ENCODE data around the gene SLC6A8. TPM values are rescaled to one million over a fixed set of nuclear protein-coding genes. Genes with fewer than 3 reads are reported as not detected.

SLC6A8 gene
- total RNA-seq (3.4 TPM), polyA plus RNA-seq (under 1 TPM; 0.08 to 0.72 (median 0.18) TPM)

DNA sequence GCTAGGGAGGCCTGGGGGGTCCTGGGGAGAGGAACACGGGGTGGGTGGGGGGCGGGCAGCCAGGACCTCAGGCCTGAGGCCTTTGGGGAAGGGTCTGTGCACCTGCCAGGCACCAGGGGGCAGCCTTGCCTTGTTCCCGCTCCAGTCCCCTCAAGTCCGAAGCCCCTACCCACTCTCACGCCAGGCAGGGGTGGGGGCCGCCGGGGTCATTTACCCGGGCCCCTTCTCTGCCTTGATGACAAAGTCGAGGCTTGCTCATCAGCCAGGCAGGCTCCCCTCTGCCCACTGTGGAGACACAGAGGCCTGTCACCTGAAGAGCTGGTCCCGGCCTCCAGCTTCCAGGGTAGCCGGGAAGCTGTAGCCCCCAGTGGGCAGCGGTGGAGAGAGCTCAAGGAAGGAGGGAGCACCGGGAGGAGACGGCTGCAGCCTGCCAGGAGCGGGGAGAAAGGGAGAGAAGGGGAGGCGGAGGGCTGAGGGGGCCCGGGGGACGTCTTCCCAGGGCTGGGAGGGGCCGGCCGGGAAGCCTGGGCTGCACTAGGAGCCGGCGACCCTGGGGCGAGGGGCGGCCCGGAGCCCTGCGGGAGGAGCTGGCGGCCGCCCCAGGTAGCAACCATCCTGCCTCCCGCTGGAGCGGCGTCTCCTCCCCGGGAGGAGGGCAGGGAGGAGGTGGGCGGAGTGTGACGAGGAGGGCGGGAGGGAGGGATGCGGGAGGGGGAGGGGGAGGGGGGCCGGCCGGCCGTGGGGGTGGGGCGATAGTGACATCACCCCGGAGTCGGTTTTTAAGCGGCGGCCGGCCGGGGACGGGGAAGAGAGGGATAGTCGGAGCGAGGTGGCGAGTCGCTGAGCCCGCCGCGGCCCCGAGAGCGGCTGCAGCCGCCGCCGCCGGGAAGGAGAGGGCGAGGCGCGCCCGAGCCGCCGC lies at the start of gene SLC6A8:
Gene SLC6A8, plus strand, starts transcription at position 806 of the 919 bp plus-strand sequence. CDS start 649 bp downstream, outside the sequence.
- Histone ChIP-seq H3K27me3 (ENCODE audit: control insufficient read depth, insufficient read depth, low read length) (no peaks in the 10 kb centered on the region), H3K27ac (ENCODE audit: insufficient read depth, low read length, poor library complexity, severe bottlenecking) (no peak within 1 kb of the TSS), H3K36me3 (ENCODE audit: control insufficient read depth, insufficient read depth, low read length) (no peaks in the 10 kb centered on the region), H3K9me3 (ENCODE audit: control insufficient read depth in 2 of 2, low read length in 2 of 2) (no peaks in the 10 kb centered on the region), H3K4me3 (ENCODE audit: low read depth, low read length) (no peak within 1 kb of the TSS), H3K4me1 (ENCODE audit: control insufficient read depth, insufficient read depth, low read length, poor library complexity, severe bottlenecking) (peaks cover 4% of the 10 kb centered on the region)
- Mint-ChIP-seq H3K4me3 (peak within 1 kb of the TSS in 3 of 4 donors; percentile 79 to 84 (median 83)), H3K9me3 (peaks cover 0 to 3% (median 0%) of the 10 kb centered on the region in 7 donors), H3K27ac (no peak within 1 kb of the TSS), H3K36me3 (no peaks in the 10 kb centered on the region), H3K4me1 (peaks cover 0 to 2% (median 0%) of the 10 kb centered on the region in 4 donors), H3K27me3 (peaks cover 13% of the 10 kb centered on the region)
- ATAC-seq (ENCODE audit: low read depth in 2 of 2) (peak; percentile 11 to 33), DNase-seq (peak; percentile 5 to 30 (median 29))

DNA sequence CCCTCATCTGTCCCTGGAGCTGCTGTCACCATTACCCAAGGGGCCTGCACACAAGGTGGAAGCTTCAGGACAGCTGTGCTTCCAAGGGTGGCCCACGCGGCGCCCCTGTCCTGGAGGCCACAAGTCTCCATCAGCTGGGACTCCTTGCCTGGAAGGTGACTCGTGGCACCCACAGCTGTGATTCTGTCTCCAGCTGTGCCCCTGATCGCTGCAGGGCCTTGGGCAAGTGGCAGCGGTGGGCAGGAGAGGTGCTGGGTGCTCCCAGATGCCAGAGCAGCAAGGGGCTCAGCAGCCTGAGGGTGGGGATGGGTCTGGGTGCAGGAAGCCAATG lies 49.7 kb upstream of the SLC6A8 start:
- H3K27ac Mint-ChIP-seq: no peak overlapping the region
- no peaks in the 10 kb centered on the region for H3K36me3 Mint-ChIP-seq
- H3K27me3 Mint-ChIP-seq: peaks cover 6% of the 10 kb centered on the region
- Histone ChIP-seq H3K4me3 (ENCODE audit: low read depth, low read length) (no peak overlapping the region), H3K9me3 (ENCODE audit: control insufficient read depth in 2 of 2, low read length in 2 of 2) (no peaks in the 10 kb centered on the region), H3K27ac (ENCODE audit: insufficient read depth, low read length, poor library complexity, severe bottlenecking) (no peak overlapping the region), H3K4me1 (ENCODE audit: control insufficient read depth, insufficient read depth, low read length, poor library complexity, severe bottlenecking) (no peaks in the 10 kb centered on the region), H3K36me3 (ENCODE audit: control insufficient read depth, insufficient read depth, low read length) (no peaks in the 10 kb centered on the region), H3K27me3 (ENCODE audit: control insufficient read depth, insufficient read depth, low read length) (peaks cover 2% of the 10 kb centered on the region)
- no peak for ATAC-seq (ENCODE audit: low read depth in 2 of 2)
- no peaks in the 10 kb centered on the region for H3K9me3 Mint-ChIP-seq
- H3K4me3 Mint-ChIP-seq: no peak overlapping the region
- DNase-seq: no peak
- peaks cover 0 to 8% (median 0%) of the 10 kb centered on the region in 4 donors for H3K4me1 Mint-ChIP-seq

DNA sequence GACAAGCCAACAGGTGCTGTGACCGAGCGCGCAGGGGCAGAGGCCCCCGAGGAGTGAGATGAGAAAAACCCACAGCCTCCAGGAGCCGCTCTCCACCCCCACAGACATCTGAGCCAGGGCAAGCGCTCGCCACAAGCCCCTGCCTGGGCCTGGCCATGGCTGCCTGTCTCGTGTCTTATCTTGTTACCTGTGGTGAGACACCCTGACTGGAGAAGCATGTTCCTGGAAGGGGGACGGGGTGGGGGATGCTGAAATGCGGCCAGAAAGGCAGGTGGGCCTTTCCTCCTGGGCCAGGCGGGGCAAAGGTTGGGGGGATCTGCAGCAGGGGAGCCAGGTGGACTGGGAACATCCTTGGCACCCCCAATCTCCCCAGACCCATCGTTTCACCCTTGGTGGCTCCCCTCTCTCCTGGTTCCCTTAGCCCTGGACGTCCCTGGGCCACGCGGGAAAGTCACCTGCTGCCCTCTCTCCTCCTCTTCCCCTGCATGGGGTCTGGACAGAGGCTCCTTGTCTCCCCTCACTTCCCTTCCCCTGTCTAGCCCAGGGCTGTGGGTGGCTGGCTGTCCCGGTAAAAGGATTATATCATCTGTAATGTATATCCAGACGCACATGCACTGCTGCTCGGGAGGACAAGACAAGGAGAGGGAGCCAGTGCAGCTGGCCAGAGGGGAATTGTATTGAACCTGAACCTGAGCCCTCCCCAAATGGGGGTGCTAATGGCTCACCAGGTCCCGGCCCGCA lies 49.1 kb upstream of the SLC6A8 start:
- Histone ChIP-seq H3K27ac (ENCODE audit: insufficient read depth, low read length, poor library complexity, severe bottlenecking) (no peak overlapping the region), H3K36me3 (ENCODE audit: control insufficient read depth, insufficient read depth, low read length) (no peaks in the 10 kb centered on the region), H3K9me3 (ENCODE audit: control insufficient read depth in 2 of 2, low read length in 2 of 2) (no peaks in the 10 kb centered on the region), H3K27me3 (ENCODE audit: control insufficient read depth, insufficient read depth, low read length) (peaks cover 2% of the 10 kb centered on the region), H3K4me1 (ENCODE audit: control insufficient read depth, insufficient read depth, low read length, poor library complexity, severe bottlenecking) (peaks cover 3% of the 10 kb centered on the region), H3K4me3 (ENCODE audit: low read depth, low read length) (no peak overlapping the region)
- peaks cover 0 to 10% (median 0%) of the 10 kb centered on the region in 4 donors for H3K4me1 Mint-ChIP-seq
- no peak for ATAC-seq (ENCODE audit: low read depth in 2 of 2)
- peaks cover 12% of the 10 kb centered on the region for H3K27me3 Mint-ChIP-seq
- H3K27ac Mint-ChIP-seq: no peak overlapping the region
- no peak overlapping the region for H3K4me3 Mint-ChIP-seq
- H3K9me3 Mint-ChIP-seq: no peaks in the 10 kb centered on the region
- no peaks in the 10 kb centered on the region for H3K36me3 Mint-ChIP-seq
- no peak for DNase-seq

DNA sequence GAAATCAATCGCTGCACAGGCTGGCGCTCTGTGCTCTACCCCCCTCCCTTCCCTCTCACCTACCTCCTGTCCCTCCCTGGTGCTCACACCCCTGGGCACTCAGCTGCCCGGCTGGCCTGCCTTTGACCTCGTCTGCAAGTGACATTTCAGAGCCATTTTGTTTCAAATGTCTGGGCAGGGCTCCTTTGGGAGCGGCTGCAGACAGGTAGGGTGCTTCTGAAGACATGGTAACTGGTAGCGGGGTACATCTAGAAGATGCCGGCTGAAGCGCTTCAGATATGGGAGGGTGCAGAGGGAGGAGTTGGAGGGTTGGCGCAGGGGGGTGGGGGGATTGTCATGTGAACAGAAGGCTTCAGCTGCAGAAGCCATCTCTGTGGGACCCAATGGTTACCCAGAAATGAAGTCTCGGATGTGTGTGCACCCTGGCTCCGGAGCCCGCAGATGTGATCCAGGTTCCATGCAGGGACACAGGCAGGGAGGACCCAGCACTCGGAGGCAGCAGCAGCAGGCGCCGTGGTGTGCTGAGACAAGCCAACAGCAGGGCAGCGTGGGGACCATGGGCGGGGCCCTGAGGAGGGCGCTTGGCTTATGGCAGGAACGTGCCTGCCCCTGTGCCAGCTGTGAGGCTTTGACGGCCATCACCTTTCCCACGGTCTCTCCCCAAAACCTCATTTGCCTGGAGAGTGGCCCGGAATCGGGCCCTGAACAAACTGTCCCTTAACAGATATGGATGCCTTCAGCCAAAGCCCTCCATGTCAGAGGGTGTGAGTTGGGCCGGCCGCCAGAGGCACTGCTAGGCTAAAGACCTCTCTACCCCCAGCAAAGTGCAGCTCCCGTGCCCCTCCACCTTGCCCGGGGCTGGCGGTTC lies 48.3 kb upstream of the SLC6A8 start:
- DNase-seq (no peak), ATAC-seq (ENCODE audit: low read depth in 2 of 2) (no peak)
- Histone ChIP-seq H3K27ac (ENCODE audit: insufficient read depth, low read length, poor library complexity, severe bottlenecking) (no peak overlapping the region), H3K4me3 (ENCODE audit: low read depth, low read length) (no peak overlapping the region), H3K9me3 (ENCODE audit: control insufficient read depth in 2 of 2, low read length in 2 of 2) (no peaks in the 10 kb centered on the region), H3K4me1 (ENCODE audit: control insufficient read depth, insufficient read depth, low read length, poor library complexity, severe bottlenecking) (peaks cover 6% of the 10 kb centered on the region), H3K27me3 (ENCODE audit: control insufficient read depth, insufficient read depth, low read length) (peaks cover 2% of the 10 kb centered on the region), H3K36me3 (ENCODE audit: control insufficient read depth, insufficient read depth, low read length) (no peaks in the 10 kb centered on the region)
- peaks cover 0 to 11% (median 0%) of the 10 kb centered on the region in 4 donors for H3K4me1 Mint-ChIP-seq
- no peaks in the 10 kb centered on the region for H3K9me3 Mint-ChIP-seq
- no peak overlapping the region for H3K4me3 Mint-ChIP-seq
- no peaks in the 10 kb centered on the region for H3K36me3 Mint-ChIP-seq
- H3K27ac Mint-ChIP-seq: no peak overlapping the region
- peaks cover 12% of the 10 kb centered on the region for H3K27me3 Mint-ChIP-seq

DNA sequence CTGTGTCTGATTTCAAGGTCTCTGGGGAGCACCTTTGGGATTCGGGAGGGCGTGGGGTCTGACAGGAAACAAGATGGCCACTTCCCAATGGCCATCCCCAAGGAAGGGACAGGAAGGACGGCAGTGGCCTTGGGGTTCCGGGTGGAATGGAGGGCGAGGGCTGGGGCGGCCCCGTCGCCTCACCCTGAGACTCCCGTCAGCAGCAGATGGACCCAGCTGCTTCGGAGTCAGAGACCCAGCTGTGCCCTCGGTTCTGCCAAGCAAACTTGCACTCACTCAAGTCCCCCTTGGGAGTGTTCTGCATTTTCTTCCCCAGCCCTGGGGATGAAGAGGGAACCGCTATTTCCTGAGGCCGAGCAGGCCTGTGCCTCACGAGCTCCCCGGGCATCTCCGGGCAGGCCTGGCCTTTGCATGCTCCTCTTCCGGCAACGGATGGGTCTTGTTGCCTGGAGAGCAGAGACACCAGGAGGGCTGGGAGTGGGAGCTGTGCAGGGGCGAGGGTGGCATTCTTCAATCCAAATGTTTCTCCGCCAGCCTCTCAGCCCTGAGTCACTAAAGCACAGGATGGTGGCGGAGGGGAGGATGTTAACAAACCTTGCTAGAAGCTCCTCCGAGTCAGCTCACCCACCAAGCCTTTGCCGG lies 47.6 kb upstream of the SLC6A8 start:
- Histone ChIP-seq H3K27me3 (ENCODE audit: control insufficient read depth, insufficient read depth, low read length) (peaks cover 2% of the 10 kb centered on the region), H3K9me3 (ENCODE audit: control insufficient read depth in 2 of 2, low read length in 2 of 2) (no peaks in the 10 kb centered on the region), H3K4me3 (ENCODE audit: low read depth, low read length) (no peak overlapping the region), H3K36me3 (ENCODE audit: control insufficient read depth, insufficient read depth, low read length) (no peaks in the 10 kb centered on the region), H3K27ac (ENCODE audit: insufficient read depth, low read length, poor library complexity, severe bottlenecking) (no peak overlapping the region), H3K4me1 (ENCODE audit: control insufficient read depth, insufficient read depth, low read length, poor library complexity, severe bottlenecking) (peaks cover 6% of the 10 kb centered on the region)
- Mint-ChIP-seq H3K4me1 (peaks cover 0 to 11% (median 0%) of the 10 kb centered on the region in 4 donors), H3K4me3 (no peak overlapping the region), H3K36me3 (no peaks in the 10 kb centered on the region), H3K9me3 (no peaks in the 10 kb centered on the region), H3K27me3 (peaks cover 14% of the 10 kb centered on the region), H3K27ac (no peak overlapping the region)
- DNase-seq (no peak), ATAC-seq (ENCODE audit: low read depth in 2 of 2) (no peak)

DNA sequence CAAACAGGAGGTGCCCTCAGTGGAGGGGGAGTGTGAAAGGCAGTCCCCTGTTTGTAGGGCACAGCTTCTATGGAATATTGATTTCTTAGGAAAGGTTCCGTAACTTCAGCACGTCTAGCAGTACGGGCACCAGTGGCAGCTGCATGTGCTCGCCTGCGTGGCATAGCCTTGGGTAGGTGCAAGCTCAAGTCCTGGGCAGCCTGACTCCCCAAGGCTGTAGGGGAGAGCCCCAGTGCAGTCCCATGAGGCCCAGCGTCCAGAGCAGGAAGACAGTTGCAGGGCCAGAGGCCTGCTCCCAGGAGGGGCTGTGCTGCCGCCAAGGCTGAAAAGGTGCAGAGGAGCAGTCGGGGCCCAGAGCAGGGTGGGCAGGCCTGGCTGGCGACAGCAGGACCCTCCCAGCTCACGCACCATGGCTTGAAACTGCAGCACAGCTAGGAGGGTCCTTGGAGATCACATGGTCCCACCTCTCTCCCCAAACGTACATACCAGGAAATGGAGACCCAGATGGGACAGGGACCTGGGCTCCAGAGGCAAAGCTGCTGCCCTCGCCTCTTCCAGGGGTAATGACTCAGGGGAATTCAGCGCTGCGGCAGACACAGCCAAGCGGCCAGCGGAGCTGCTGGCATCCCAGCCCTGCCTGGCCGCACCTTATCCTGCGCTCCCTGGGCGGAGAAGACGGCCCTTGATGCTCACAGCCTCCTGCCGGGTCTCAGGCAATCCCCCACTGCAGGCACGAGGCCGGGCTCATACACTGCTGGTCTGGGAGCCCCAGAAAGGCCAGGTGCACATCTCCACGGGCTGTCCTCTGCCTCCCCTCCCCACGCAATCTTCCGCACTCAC lies 46.8 kb upstream of the SLC6A8 start:
- Histone ChIP-seq H3K27me3 (ENCODE audit: control insufficient read depth, insufficient read depth, low read length) (peaks cover 2% of the 10 kb centered on the region), H3K27ac (ENCODE audit: insufficient read depth, low read length, poor library complexity, severe bottlenecking) (no peak overlapping the region), H3K4me3 (ENCODE audit: low read depth, low read length) (no peak overlapping the region), H3K9me3 (ENCODE audit: control insufficient read depth in 2 of 2, low read length in 2 of 2) (no peaks in the 10 kb centered on the region), H3K4me1 (ENCODE audit: control insufficient read depth, insufficient read depth, low read length, poor library complexity, severe bottlenecking) (peaks cover 6% of the 10 kb centered on the region), H3K36me3 (ENCODE audit: control insufficient read depth, insufficient read depth, low read length) (no peaks in the 10 kb centered on the region)
- Mint-ChIP-seq H3K27me3 (peaks cover 21% of the 10 kb centered on the region), H3K9me3 (no peaks in the 10 kb centered on the region), H3K4me1 (peaks cover 0 to 11% (median 0%) of the 10 kb centered on the region in 4 donors), H3K4me3 (no peak overlapping the region), H3K27ac (no peak overlapping the region), H3K36me3 (no peaks in the 10 kb centered on the region)
- ATAC-seq (ENCODE audit: low read depth in 2 of 2): no peak
- no peak for DNase-seq
